Liver (tissue), 4 donors: ENCODE results near the gene FBXO2. TPM values are rescaled to one million over a fixed set of nuclear protein-coding genes. Genes with fewer than 3 reads are reported as not detected.

Experiments used
- polyA plus RNA-seq, 2 donors: library from polyadenylated mRNA; stranded (reverse) in 1 of 2; unstranded in 1 of 2; fragments of 200-250 nt in 1 of 2; fragments of >200 nt in 1 of 2; fragmentation: Nextera tagmentation in 1 of 2; extraction: Ambion mirVana in 1 of 2; gene quantifications; one replicate each; pipeline versions ENCODE4 v1.2.1 to v1.2.3, GENCODE V29; 2013 to 2015
- total RNA-seq, 2 donors: library from RNA; depleted of rRNA; stranded (reverse); fragments of >200 nt; gene quantifications; one replicate each; pipeline ENCODE4 v1.2.3, GENCODE V29; 2014
- donor health status: healthy.
- donor health status: healthy.
- donor health status: healthy.

The FBXO2 gene
- total and polyA plus RNA-seq, 4 donors, result 1.7 to 20.9 (median 4.0) TPM

Other genes starting within 250 kb of the FBXO2 start
- gene DISP3, start 175.3 kb downstream of the FBXO2 start, total RNA-seq, result under 1 TPM in 1 of 2 donors, not detected in 1; 0.08 TPM
- gene DISP3, start 175.3 kb downstream of the FBXO2 start, polyA plus RNA-seq, result under 1 TPM in 1 of 2 donors, not detected in 1; 0.02 TPM
- gene FBXO44, start 448 bp upstream of the FBXO2 start, total RNA-seq, result 1 to 10 TPM; 3.6 to 6.4 TPM
- 10 to 100 TPM in 1 of 2 donors, 1 to 10 TPM in 1; 7.1 to 13.2 TPM for gene FBXO44, start 448 bp upstream of the FBXO2 start, polyA plus RNA-seq
- gene FBXO6, start 9.8 kb upstream of the FBXO2 start, total RNA-seq, result 1 to 10 TPM; 5.7 to 7.5 TPM
- 10 to 100 TPM in 1 of 2 donors, 1 to 10 TPM in 1; 7.5 to 15.5 TPM for gene FBXO6, start 9.8 kb upstream of the FBXO2 start, polyA plus RNA-seq
- 10 to 100 TPM; 17.5 to 26.2 TPM for gene MAD2L2, start 26.7 kb upstream of the FBXO2 start, total RNA-seq
- 10 to 100 TPM; 37.6 to 43.1 TPM for gene MAD2L2, start 26.7 kb upstream of the FBXO2 start, polyA plus RNA-seq
- under 1 TPM in 1 of 2 donors, not detected in 1; under 0.01 TPM for gene DRAXIN, start 37.3 kb upstream of the FBXO2 start, total RNA-seq
- gene DRAXIN, start 37.3 kb upstream of the FBXO2 start, polyA plus RNA-seq, result under 1 TPM in 1 of 2 donors, not detected in 1; 0.01 TPM
- 10 to 100 TPM in 1 of 2 donors, 1 to 10 TPM in 1; 8.5 to 19.3 TPM for gene AGTRAP, start 81.7 kb upstream of the FBXO2 start, total RNA-seq
- 10 to 100 TPM; 16.0 to 19.0 TPM for gene AGTRAP, start 81.7 kb upstream of the FBXO2 start, polyA plus RNA-seq
- not detected for gene C1orf167, start 107.8 kb upstream of the FBXO2 start, total RNA-seq
- under 1 TPM in 1 of 2 donors, not detected in 1; 0.37 TPM for gene C1orf167, start 107.8 kb upstream of the FBXO2 start, polyA plus RNA-seq
- 10 to 100 TPM; 27.6 to 29.0 TPM for gene MTHFR, start 151.5 kb upstream of the FBXO2 start, total RNA-seq
- gene MTHFR, start 151.5 kb upstream of the FBXO2 start, polyA plus RNA-seq, result 1 to 10 TPM; 5.5 to 9.0 TPM
- gene CLCN6, start 151.8 kb upstream of the FBXO2 start, total RNA-seq, result 1 to 10 TPM; 5.6 to 9.0 TPM
- gene CLCN6, start 151.8 kb upstream of the FBXO2 start, polyA plus RNA-seq, result 1 to 10 TPM; 5.0 to 7.3 TPM
- not detected for gene NPPA, start 193.4 kb upstream of the FBXO2 start, total RNA-seq
- gene NPPA, start 193.4 kb upstream of the FBXO2 start, polyA plus RNA-seq, result under 1 TPM in 1 of 2 donors, not detected in 1; 0.12 TPM
- gene NPPB, start 204.5 kb upstream of the FBXO2 start, total RNA-seq, result not detected
- gene NPPB, start 204.5 kb upstream of the FBXO2 start, polyA plus RNA-seq, result not detected